ENCODE measurements around the gene AMER2.

Gene AMER2, protein sequence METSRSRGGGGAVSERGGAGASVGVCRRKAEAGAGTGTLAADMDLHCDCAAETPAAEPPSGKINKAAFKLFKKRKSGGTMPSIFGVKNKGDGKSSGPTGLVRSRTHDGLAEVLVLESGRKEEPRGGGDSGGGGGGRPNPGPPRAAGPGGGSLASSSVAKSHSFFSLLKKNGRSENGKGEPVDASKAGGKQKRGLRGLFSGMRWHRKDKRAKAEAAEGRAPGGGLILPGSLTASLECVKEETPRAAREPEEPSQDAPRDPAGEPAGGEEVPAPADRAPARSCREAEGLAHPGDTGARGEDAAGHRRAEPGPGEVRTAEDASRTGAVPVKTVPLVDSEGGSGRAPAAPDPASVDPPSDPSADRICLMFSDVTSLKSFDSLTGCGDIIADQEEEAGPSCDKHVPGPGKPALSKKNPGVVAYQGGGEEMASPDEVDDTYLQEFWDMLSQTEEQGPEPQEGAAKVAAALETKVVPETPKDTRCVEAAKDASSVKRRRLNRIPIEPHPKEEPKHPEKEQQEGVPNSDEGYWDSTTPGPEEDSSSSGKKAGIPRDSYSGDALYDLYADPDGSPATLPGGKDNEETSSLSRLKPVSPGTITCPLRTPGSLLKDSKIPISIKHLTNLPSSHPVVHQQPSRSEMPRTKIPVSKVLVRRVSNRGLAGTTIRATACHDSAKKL

GRCh38 chr13:25171517-25172302, at the start of gene AMER2:
AMER2 (minus strand) TSS chr13:25172288; CDS start chr13:25171619, 669 bp downstream.
- no peak for DNase-seq (ENCODE audit: low read depth in 2 of 2)

GRCh38 chr13:25218019-25218418, 45.9 kb upstream of the AMER2 start:
- no peak for DNase-seq (ENCODE audit: low read depth in 2 of 2)

GRCh38 chr13:25217023-25217885, 45.2 kb upstream of the AMER2 start:
- DNase-seq (ENCODE audit: low read depth in 2 of 2) = no peak

- no peak for DNase-seq (ENCODE audit: low read depth in 2 of 2)
Observed at GRCh38 chr13:25215253-25215575, 43.1 kb upstream of the AMER2 start.

- no peak for DNase-seq (ENCODE audit: low read depth in 2 of 2)
Observed at GRCh38 chr13:25214491-25215252, 42.6 kb upstream of the AMER2 start.

- DNase-seq (ENCODE audit: low read depth in 2 of 2) = no peak
Observed at GRCh38 chr13:25213715-25214114, 41.6 kb upstream of the AMER2 start.

DNA sequence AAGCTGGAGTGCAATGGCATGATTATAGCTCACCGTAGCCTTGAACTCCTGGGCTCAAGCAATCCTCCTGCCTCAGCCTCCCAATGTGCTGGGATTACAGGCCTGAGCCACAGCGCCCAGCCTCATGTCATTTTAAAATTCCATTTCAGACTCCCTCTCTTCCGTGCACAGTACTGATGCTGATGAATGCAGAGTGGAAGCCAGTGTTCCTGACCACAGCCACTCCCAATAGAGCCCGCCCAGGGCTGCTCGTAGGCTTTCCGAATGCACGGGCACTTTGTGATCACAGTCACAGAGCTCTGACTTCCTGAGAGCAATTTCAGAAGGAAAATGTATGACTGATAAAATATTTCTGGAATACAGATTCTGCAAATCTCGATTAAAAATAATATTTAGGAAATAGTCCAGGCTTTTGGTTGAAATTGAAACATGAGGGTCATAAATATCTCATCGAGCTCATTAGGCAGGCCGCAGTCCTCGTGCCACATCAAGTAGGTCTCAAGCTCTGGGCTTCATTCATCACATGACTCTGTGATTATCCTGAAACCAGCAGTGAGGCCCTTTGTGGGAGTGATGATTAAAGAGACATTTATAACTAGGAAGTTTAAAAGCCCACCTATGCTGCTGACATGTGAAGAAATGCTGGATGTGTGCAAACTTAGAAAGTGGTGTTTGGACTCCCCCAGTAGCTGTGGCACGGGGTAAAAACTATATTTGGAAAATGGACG, 38.9 kb upstream of the AMER2 start:
- no peak for DNase-seq (ENCODE audit: low read depth in 2 of 2)

GRCh38 chr13:25207291-25207810, 35.3 kb upstream of the AMER2 start:
- no peak for DNase-seq (ENCODE audit: low read depth in 2 of 2)

DNA sequence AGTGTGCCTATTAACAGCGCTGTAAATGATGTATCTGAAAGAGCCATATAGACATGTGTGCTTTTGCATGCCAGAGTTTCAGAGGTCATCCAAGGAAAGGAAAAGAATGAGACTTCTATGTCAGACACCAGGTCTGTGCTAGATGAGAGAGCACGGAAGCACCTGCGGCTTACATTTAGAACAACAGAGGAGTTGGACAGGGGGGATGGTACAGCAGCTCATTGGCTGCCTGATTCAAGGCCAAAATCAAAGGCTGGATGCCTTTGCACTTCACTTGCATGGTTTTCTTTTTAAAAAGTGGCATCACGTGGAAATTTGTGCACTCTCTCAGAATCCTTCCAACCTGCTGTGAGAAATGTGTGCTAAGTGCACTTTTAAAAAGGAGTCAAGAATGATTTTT, 32.8 kb upstream of the AMER2 start:
- DNase-seq (ENCODE audit: low read depth in 2 of 2) = no peak

- no peak for DNase-seq (ENCODE audit: low read depth in 2 of 2)
Observed at GRCh38 chr13:25203127-25203740, 31.1 kb upstream of the AMER2 start.

DNA sequence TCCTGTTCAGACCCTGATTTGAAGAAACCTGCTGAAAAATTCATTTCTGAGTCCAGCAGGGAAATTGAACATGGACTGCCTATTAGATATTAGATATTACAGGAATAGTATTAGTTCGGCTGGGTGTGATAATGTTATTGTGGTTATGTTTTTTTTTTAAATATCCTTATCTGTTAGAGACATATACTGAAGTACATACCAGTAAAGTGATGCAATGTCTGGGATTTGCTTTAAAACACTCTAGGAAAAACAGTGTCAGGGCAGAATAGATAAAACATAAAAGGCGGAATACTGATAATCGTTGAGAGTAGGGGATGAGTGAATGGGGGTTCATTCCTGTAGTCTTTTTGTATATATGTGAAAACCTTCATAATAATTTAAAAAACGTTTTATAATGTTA, 28.7 kb upstream of the AMER2 start:
- DNase-seq (ENCODE audit: low read depth in 2 of 2) = no peak

DNA sequence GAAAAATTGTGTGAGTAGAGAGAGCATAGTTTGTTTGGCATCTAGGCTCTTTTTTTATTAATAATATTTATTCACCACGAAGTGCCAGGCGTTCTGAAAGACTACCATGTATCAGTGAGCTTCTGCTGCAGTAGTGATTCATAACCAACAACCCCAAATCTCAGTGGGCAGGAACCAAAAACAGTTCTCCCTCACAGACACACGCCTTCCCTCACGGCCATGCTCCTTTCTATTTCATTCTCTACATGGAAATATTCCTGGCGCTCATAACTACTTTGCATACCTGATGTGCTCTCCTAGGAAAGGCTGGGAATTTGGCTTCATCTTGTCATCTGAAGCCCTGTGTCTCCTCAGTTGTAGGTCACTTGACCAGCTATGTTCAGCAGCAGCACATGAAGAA, 26.6 kb upstream of the AMER2 start:
- DNase-seq (ENCODE audit: low read depth in 2 of 2) = no peak

GRCh38 chr13:25196971-25197370, 24.9 kb upstream of the AMER2 start:
- DNase-seq (ENCODE audit: low read depth in 2 of 2) = no peak

DNA sequence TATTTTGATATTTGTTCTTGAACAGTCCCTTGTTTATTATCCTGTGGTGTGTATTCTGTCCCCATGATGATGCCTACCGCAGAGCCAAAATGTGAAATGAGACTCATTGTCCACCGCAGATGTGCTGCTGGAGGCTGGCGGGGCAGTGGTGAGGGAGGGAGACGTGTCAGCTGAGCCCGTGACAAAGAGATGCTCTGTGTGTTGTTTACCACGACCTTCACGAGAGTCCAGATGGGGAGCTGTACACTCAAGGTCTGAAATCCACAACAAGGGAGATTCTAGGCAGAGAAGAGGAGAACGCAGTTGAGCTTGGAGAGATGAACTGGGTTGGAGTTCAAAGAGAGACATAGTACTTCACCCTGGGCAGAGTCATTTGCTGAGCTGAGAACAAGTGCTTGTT, 20.8 kb upstream of the AMER2 start:
- DNase-seq (ENCODE audit: low read depth in 2 of 2) = no peak

DNA sequence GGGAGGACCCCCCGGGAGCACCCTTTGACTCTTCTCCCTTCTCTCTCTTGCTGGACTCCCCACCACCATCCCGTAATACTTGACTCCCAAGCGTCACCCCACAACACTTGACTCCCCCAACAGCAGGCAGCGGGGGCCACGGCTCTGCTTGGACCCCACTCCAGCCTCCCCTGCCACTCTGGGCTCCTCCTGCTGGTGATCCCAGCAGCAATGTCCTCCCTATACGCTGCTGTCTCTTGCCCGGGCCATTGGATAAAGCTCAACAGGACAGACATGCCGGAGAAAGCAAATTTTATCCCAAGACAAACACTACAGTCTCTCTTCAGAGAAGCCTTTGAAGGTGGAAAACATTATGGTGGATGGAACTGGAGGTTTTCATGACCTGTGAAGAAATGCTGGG, 20.4 kb upstream of the AMER2 start:
- DNase-seq (ENCODE audit: low read depth in 2 of 2) = no peak

DNA sequence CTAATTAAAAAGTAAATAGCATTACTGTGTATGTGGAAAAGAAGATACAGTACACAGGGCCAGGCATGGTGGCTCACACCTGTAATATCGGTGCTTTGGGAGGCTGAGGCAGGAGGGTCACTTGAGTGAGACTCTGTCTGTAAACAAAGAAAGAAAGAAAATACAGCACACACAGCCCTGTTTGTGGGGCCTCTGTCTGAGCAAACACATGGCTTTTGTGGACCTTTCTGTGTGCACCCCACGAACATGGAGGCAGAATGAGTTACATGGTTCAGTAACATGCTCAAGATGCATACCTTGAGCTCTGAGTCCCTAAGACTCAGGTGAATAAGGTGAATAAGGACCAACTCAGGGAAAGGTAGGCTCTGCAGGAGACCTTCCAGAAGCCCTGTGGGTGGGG, 20.0 kb upstream of the AMER2 start:
- DNase-seq (ENCODE audit: low read depth in 2 of 2) = no peak

GRCh38 chr13:25190771-25191170, 18.7 kb upstream of the AMER2 start:
- no peak for DNase-seq (ENCODE audit: low read depth in 2 of 2)

- no peak for DNase-seq (ENCODE audit: low read depth in 2 of 2)
Observed at GRCh38 chr13:25190256-25190655, 18.2 kb upstream of the AMER2 start.

DNA sequence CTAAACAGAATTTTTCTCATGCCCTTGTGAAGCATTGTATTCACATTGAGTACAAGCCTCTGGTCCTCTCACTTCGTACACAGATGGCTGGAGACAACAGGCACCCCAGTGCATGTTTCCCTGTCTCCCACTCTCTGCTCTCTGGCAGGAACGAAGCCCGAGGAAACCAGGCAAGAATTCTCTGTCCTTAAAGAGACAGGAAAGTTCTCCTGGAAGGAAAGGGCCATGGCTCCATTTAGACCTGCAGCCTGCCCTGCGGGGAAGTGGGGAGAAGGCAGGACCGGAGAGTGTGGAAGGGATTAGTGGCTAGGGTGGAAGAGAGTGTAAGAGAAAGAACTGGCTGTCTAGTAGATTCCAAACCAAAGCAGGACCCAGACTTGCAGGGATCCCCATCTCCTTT, 15.5 kb upstream of the AMER2 start:
- no peak for DNase-seq (ENCODE audit: low read depth in 2 of 2)

DNA sequence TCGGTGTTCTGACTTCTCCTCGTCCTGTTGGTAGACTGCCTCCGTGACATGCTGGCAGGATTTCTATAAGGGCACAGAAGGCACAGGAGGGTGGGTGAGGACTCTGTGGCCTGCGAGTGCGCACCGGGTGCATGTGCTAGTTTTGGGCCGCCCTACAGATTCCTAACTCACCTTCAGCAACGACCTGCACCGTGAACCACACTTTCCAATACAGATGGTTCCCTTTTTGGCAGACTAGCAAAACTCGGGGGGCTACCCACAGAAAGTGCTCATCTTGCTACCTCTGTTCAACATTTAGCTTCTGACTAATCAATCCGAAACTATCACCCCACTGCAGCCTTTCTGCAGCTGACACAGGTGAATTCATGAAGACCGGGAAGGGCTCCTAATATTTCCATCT, 14.1 kb upstream of the AMER2 start:
- no peak for DNase-seq (ENCODE audit: low read depth in 2 of 2)
